ENCODE results near the gene SLC24A1.

DNA sequence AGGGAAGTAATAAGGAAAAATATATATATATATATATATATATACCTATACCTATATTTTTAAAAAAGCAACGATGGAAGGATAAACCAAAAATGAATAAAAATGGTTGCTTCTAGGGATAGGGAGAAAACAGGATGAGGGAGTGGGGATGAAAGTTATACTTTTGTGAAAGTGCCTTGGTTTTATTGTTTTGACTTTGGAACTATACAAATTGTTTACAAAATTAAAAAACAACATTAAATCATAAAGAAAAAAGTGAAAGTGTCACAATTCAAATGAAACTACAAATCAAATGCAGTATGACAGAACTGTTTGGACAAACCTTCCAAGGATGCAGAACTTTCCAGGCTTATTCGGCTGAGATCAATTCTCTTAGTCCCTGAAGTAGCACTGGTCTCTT lies 54.4 kb downstream of the SLC24A1 start:
- TF ChIP-seq, protein P1, sequence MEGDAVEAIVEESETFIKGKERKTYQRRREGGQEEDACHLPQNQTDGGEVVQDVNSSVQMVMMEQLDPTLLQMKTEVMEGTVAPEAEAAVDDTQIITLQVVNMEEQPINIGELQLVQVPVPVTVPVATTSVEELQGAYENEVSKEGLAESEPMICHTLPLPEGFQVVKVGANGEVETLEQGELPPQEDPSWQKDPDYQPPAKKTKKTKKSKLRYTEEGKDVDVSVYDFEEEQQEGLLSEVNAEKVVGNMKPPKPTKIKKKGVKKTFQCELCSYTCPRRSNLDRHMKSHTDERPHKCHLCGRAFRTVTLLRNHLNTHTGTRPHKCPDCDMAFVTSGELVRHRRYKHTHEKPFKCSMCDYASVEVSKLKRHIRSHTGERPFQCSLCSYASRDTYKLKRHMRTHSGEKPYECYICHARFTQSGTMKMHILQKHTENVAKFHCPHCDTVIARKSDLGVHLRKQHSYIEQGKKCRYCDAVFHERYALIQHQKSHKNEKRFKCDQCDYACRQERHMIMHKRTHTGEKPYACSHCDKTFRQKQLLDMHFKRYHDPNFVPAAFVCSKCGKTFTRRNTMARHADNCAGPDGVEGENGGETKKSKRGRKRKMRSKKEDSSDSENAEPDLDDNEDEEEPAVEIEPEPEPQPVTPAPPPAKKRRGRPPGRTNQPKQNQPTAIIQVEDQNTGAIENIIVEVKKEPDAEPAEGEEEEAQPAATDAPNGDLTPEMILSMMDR (conservative IDR thresholded peaks at IDR 0.05; ENCODE audit: low read depth, low read length) = no peak
- no peak for TF ChIP-seq EZH2 (IDR thresholded peaks at IDR 0.05; ENCODE audit: low read length, unreplicated experiment)
- TF ChIP-seq EZH2phosphoT487 (IDR thresholded peaks at IDR 0.05; ENCODE audit: borderline replicate concordance, low read length) = no peak

Measured in PC-3 (cell line).